Ectodermal cell (in vitro differentiated cells): ENCODE measurements around the gene MYO19.
"Not testable (repeated sequence)": the region's sequence is repeated elsewhere in the genome, so short reads cannot be mapped to it uniquely, and the experiment has no call there.

ENCODE experiments used
- H3K27ac ChIP-seq: 2 replicates; pipeline ENCODE4 v1.7.0; 2013; ENCODE audit warnings: mild to moderate bottlenecking, low read depth, low read length; ENCODE audit not compliant: insufficient read depth, poor library complexity, severe bottlenecking
- H3K27me3 ChIP-seq: 2 replicates; pipeline ENCODE4 v1.7.0; 2013; ENCODE audit warnings: mild to moderate bottlenecking, low read length; ENCODE audit not compliant: insufficient read depth, control insufficient read depth, poor library complexity, severe bottlenecking
- H3K36me3 ChIP-seq: one replicate; pipeline ENCODE4 v1.7.0; 2013; ENCODE audit warnings: low read length; ENCODE audit not compliant: control insufficient read depth, insufficient read depth
- H3K4me1 ChIP-seq: one replicate; pipeline ENCODE4 v1.7.0; 2013; ENCODE audit warnings: low read length; ENCODE audit not compliant: control insufficient read depth, insufficient read depth
- H3K4me3 ChIP-seq: 2 replicates; pipeline ENCODE4 v1.7.0; 2013; ENCODE audit warnings: low read depth, low read length, control low read depth; ENCODE audit not compliant: insufficient read depth
- H3K9me3 ChIP-seq: 2 replicates; pipeline ENCODE4 v1.7.0; 2013; ENCODE audit warnings: mild to moderate bottlenecking, low read length, moderate library complexity; ENCODE audit not compliant: control insufficient read depth
- WGBS, 2 experiments: methylation state at CpG; one replicate each; pipeline ENCODE4 v1.1.7; 2013; ENCODE audit warnings: missing lambda C conversion rate in 2 of 2; 5-methylcytosine and 5-hydroxymethylcytosine counted together

The MYO19 gene

GRCh38 chr17:36469733-36470132 is 64.9 kb downstream of the MYO19 start:
- H3K4me3 ChIP-seq = no peak overlapping the region
- H3K36me3 ChIP-seq = no peaks in the 10 kb centered on the region
- no peaks in the 10 kb centered on the region for H3K9me3 ChIP-seq
- no peaks in the 10 kb centered on the region for H3K4me1 ChIP-seq
- 58 to 61% methylated on average over 7 of the region's 7 CpGs for WGBS, 2 experiments
- H3K27me3 ChIP-seq = peaks cover 33% of the 10 kb centered on the region
- H3K27ac ChIP-seq = no peak overlapping the region

- no peak overlapping the region for H3K27ac ChIP-seq
- no peak overlapping the region for H3K4me3 ChIP-seq
- H3K27me3 ChIP-seq = peaks cover 39% of the 10 kb centered on the region
- no peaks in the 10 kb centered on the region for H3K4me1 ChIP-seq
- H3K9me3 ChIP-seq = no peaks in the 10 kb centered on the region
- no peaks in the 10 kb centered on the region for H3K36me3 ChIP-seq
- 77 to 78% methylated on average over 18 of the region's 18 CpGs for whole genome bisulfite sequencing, 2 experiments
Measured at GRCh38 chr17:36468903-36469635, 65.6 kb downstream of the MYO19 start.

GRCh38 chr17:36464765-36465088 is 69.9 kb downstream of the MYO19 start:
- no peak overlapping the region for H3K27ac ChIP-seq
- H3K4me1 ChIP-seq = no peaks in the 10 kb centered on the region
- H3K36me3 ChIP-seq = no peaks in the 10 kb centered on the region
- H3K9me3 ChIP-seq = no peaks in the 10 kb centered on the region
- H3K4me3 ChIP-seq = no peak overlapping the region
- 83 to 88% methylated on average over 21 of the region's 21 CpGs for WGBS, 2 experiments
- H3K27me3 ChIP-seq = peaks cover 44% of the 10 kb centered on the region

- Histone ChIP-seq H3K27ac (no peak overlapping the region), H3K4me1 (no peaks in the 10 kb centered on the region), H3K4me3 (no peak overlapping the region), H3K27me3 (peaks cover 40% of the 10 kb centered on the region), H3K9me3 (no peaks in the 10 kb centered on the region), H3K36me3 (no peaks in the 10 kb centered on the region)
- WGBS, 2 experiments = 39 to 40% methylated on average over 54 of the region's 54 CpGs
Measured at GRCh38 chr17:36463916-36464764, 70.5 kb downstream of the MYO19 start.

- 70 to 72% methylated on average over 10 of the region's 10 CpGs for WGBS, 2 experiments
- H3K27me3 ChIP-seq = peaks cover 29% of the 10 kb centered on the region
- no peak overlapping the region for H3K27ac ChIP-seq
Measured at GRCh38 chr17:36461330-36462110, 73.1 kb downstream of the MYO19 start.

GRCh38 chr17:36460265-36460937 is 74.3 kb downstream of the MYO19 start:
- H3K27me3 ChIP-seq = peaks cover 23% of the 10 kb centered on the region
- H3K4me1 ChIP-seq = no peaks in the 10 kb centered on the region
- H3K4me3 ChIP-seq = no peak overlapping the region
- no peaks in the 10 kb centered on the region for H3K9me3 ChIP-seq
- H3K27ac ChIP-seq = no peak overlapping the region
- 77 to 78% methylated on average over 4 to 5 of the region's 5 CpGs for WGBS, 2 experiments
- H3K36me3 ChIP-seq = no peaks in the 10 kb centered on the region

More at GRCh38 chr17:36461330-36462110, 73.1 kb downstream of the MYO19 start:
- no peaks in the 10 kb centered on the region for H3K9me3 ChIP-seq
- no peak overlapping the region for H3K4me3 ChIP-seq
- no peaks in the 10 kb centered on the region for H3K36me3 ChIP-seq
- H3K4me1 ChIP-seq = no peaks in the 10 kb centered on the region

- no peaks in the 10 kb centered on the region for H3K9me3 ChIP-seq
- WGBS, 2 experiments = 82 to 85% methylated on average over 7 of the region's 7 CpGs
Measured at GRCh38 chr17:36459601-36460000, 75.1 kb downstream of the MYO19 start.

GRCh38 chr17:36459045-36459444 is 75.6 kb downstream of the MYO19 start:
- WGBS, 2 experiments = 86 to 90% methylated on average over 5 of the region's 5 CpGs
- H3K4me3 ChIP-seq = no peak overlapping the region
- no peaks in the 10 kb centered on the region for H3K4me1 ChIP-seq
- peaks cover 10% of the 10 kb centered on the region for H3K27me3 ChIP-seq
- no peaks in the 10 kb centered on the region for H3K36me3 ChIP-seq
- no peak overlapping the region for H3K27ac ChIP-seq
- H3K9me3 ChIP-seq = no peaks in the 10 kb centered on the region

More at GRCh38 chr17:36459601-36460000, 75.1 kb downstream of the MYO19 start:
- Histone ChIP-seq H3K36me3 (no peaks in the 10 kb centered on the region), H3K27ac (no peak overlapping the region), H3K4me3 (no peak overlapping the region), H3K27me3 (peaks cover 15% of the 10 kb centered on the region), H3K4me1 (no peaks in the 10 kb centered on the region)

- H3K27ac ChIP-seq, H3K4me1 ChIP-seq, H3K36me3 ChIP-seq, H3K9me3 ChIP-seq, H3K27me3 ChIP-seq, H3K4me3 ChIP-seq: not testable (repeated sequence)
- WGBS, 2 experiments = 90 to 92% methylated on average over 9 of the region's 9 CpGs
Measured at GRCh38 chr17:36457701-36458100, 77.0 kb downstream of the MYO19 start.
